AG04450 (cell line): ENCODE results near the gene CTPS1. TPM values are rescaled to one million over a fixed set of nuclear protein-coding genes. Genes with fewer than 3 reads are reported as not detected.

Source experiments
- CTCF ChIA-PET: fragments of 300-600, 350-600 bp; formaldehyde crosslinking; extraction: SDS; loops from one replicate; lab custom pipeline; 2022; ENCODE audit warnings: antibody characterized with exemption, inconsistent platforms; lab: Charles Lee
- POLR2A ChIA-PET: fragments of 350-600 bp; formaldehyde crosslinking; extraction: SDS; loops from one replicate; lab custom pipeline; 2021; ENCODE audit warnings: antibody characterized with exemption, inconsistent platforms; lab: Yijun Ruan, JAX
- DNase-seq: peaks from one replicate; pipeline ENCODE4 v3.0.0-alpha.2; 2011; ENCODE audit warnings: low read depth, low spot score
- H3K27ac ChIP-seq: one replicate; pipeline ENCODE4 v1.5.1; 2012; ENCODE audit warnings: low read depth, low read length, control low read depth
- H3K27me3 ChIP-seq: one replicate; pipeline ENCODE4 v1.6.0; 2012; ENCODE audit warnings: low read length; ENCODE audit not compliant: control insufficient read depth, insufficient read depth
- H3K4me3 ChIP-seq: 2 replicates; pipeline ENCODE4 v1.5.1; 2011; ENCODE audit warnings: mild to moderate bottlenecking, low read depth, low read length, control low read depth
- H3K9me3 ChIP-seq: 2 replicates; pipeline ENCODE4 v1.5.1; 2012; ENCODE audit warnings: low read length; ENCODE audit not compliant: control insufficient read depth, insufficient read depth
- polyA plus RNA-seq: library from polyadenylated mRNA; depleted of rRNA; stranded (reverse); fragments of >200 nt; gene quantifications from 2 replicates; pipeline ENCODE4 v1.2.3, GENCODE V29; 2011
- TF ChIP-seq, protein P1 (sequence below): IDR thresholded peaks from 2 replicates; pipeline ENCODE4 v1.5.1; 2011; ENCODE audit warnings: low read depth, low read length, control low read depth, inconsistent platforms

The CTPS1 gene
- polyA plus RNA-seq, 1 experiment: 29.5 TPM

DNA sequence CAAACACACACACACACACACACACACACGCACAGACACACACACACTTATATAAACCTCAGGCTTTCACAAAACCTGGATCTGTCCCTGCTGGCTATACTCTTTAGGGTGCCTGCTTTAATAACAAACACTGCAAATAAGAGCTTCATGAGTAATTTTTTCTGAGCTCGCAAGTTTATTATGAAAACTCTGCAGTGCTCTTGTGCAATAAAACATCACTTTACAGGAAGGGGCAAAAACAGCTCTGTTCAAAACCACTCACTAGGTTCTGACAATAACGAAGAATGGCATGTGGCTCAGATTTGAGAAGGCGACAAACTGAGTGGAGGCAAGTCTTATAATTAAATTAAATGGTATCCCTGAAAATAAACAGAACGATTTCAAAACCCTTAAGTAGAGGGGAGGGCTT, 42.6 kb upstream of the CTPS1 start:
- TF ChIP-seq, protein P1, sequence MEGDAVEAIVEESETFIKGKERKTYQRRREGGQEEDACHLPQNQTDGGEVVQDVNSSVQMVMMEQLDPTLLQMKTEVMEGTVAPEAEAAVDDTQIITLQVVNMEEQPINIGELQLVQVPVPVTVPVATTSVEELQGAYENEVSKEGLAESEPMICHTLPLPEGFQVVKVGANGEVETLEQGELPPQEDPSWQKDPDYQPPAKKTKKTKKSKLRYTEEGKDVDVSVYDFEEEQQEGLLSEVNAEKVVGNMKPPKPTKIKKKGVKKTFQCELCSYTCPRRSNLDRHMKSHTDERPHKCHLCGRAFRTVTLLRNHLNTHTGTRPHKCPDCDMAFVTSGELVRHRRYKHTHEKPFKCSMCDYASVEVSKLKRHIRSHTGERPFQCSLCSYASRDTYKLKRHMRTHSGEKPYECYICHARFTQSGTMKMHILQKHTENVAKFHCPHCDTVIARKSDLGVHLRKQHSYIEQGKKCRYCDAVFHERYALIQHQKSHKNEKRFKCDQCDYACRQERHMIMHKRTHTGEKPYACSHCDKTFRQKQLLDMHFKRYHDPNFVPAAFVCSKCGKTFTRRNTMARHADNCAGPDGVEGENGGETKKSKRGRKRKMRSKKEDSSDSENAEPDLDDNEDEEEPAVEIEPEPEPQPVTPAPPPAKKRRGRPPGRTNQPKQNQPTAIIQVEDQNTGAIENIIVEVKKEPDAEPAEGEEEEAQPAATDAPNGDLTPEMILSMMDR: no peak
- no peaks in the 10 kb centered on the region for H3K9me3 ChIP-seq
- H3K4me3 ChIP-seq: no peak overlapping the region
- DNase-seq: peak; percentile 74
- ChIA-PET CTCF (interaction anchor here (0.9 to 9.2 kb wide), 5 partner anchors 15 to 246 kb away, joined by 3 to 109 read pairs (median 4); partner anchors contain the start of gene NFYC), POLR2A (interaction anchor here (0.6 to 1.0 kb wide), 5 partner anchors 11 to 532 kb away, joined by 3 read pairs; partner anchors contain the start of gene CITED4)
- peaks cover 5% of the 10 kb centered on the region for H3K27me3 ChIP-seq
- H3K27ac ChIP-seq: no peak overlapping the region

DNA sequence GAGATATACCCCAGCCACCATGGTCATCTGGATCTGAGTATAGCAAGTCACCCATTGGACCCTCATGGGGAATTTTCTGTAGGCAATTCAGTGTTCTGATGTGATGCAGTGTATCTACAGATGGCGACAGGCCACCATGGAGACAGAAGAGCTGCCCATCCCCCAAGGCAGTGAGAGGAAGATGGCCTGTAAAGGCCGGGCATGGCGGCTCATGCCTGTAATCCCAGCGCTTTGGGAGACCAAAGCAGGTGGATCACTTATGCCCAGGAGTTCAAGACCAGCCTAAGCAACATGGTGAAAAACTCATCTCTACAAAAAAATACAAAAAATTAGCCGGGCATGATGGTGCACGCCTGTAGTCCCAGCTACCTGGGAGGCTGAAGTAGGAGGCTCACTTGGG, 41.1 kb upstream of the CTPS1 start:
- no peaks in the 10 kb centered on the region for H3K9me3 ChIP-seq
- no peak overlapping the region for H3K4me3 ChIP-seq
- CTCF ChIA-PET: interaction anchor here (2.1 to 9.2 kb wide), 2 partner anchors 13 to 90 kb away, joined by 7 to 109 read pairs; no protein-coding TSS in a partner anchor
- POLR2A ChIA-PET: no interaction called here
- H3K27ac ChIP-seq: no peak overlapping the region
- DNase-seq: no peak
- TF ChIP-seq, protein P1: no peak
- peaks cover 4% of the 10 kb centered on the region for H3K27me3 ChIP-seq

DNA sequence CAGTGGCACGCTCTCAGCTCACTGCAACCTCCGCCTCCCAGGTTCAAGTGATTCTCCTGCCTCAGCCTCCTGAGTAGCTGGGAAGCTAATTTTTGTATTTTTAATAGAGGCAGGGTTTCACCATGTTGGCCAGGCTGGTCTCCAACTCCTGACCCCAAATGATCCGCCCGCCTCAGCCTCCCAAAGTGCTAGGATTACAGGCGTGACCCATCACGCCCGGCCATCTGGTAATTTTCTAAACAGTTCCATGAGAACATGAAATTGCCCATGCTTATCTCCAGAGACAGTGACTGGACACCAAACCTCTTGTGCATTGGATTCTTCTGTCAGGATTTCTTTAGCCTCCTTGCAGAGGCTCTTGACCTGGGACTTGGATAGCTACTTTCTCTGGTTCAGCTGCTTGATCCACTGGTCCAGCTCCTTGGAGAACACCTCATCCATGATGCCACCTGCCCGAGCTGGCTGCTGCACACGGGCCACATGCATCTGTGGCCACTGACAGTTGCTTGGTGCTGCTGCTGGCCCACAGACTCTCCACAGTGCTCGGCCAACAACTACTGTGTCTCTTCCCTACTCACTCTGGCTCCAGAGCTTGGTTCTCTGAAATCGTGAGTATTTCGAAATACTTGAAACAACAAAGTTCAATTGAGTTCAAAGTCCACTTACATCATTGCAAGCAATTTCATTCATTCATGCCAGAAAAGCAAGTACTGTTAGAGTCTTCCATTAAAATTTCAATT, 40.0 kb upstream of the CTPS1 start:
- peak; percentile 8 for DNase-seq
- CTCF ChIA-PET: interaction anchor here (0.8 to 9.2 kb wide), 4 partner anchors 12 to 91 kb away, joined by 3 to 109 read pairs (median 6); partner anchors contain the start of gene CITED4
- H3K27ac ChIP-seq: no peak overlapping the region
- no peak overlapping the region for H3K4me3 ChIP-seq
- POLR2A ChIA-PET: no interaction called here
- TF ChIP-seq, protein P1: no peak
- H3K9me3 ChIP-seq: no peaks in the 10 kb centered on the region
- no peaks in the 10 kb centered on the region for H3K27me3 ChIP-seq

DNA sequence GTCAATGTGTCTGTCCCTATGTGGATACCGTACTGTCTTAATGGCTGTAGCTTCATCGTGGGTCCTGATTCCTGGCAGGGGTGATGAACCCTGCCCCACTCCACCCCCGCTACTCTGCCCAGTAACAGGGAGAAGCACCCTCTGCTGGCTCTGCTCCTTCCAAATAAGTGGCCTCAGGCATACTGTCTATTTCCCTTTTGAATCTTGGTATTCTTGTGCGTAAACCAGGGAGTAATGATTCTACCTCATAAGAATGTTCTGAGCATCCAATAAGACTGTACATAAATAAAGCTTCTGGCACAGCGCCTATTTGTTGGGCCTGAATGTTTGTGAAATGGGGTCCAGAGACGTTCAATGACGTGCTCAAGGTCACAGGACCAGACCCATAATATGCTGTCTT, 35.2 kb upstream of the CTPS1 start:
- Histone ChIP-seq H3K4me3 (no peak overlapping the region), H3K27me3 (no peaks in the 10 kb centered on the region), H3K27ac (peak overlapping the region; percentile 76)

More for the DNA sequence above, 35.2 kb upstream of the CTPS1 start:
- peak; percentile 76 for DNase-seq
- TF ChIP-seq, protein P1: no peak; the same call in 1 of the 2 replicates
- peaks cover 4% of the 10 kb centered on the region; the same call in 1 of the 2 replicates for H3K9me3 ChIP-seq
- POLR2A ChIA-PET: interaction anchor here (0.7 kb wide), 1 partner anchor 1206 kb away, joined by 4 read pairs; the partner anchor contains the start of gene PPIE
- CTCF ChIA-PET: interaction anchor here (0.5 to 9.2 kb wide), 6 partner anchors 7 to 98 kb away, joined by 3 to 109 read pairs (median 7); no protein-coding TSS in a partner anchor
